Neutrophil (primary cell): ENCODE measurements around the gene SPARCL1.

ENCODE experiments used
- H3K27ac ChIP-seq: fragments of 200-600 bp; sonication (generic); 2 replicates; pipeline ENCODE4 v1.5.1; 2016; ENCODE audit warnings: mild to moderate bottlenecking, moderate library complexity
- H3K27me3 ChIP-seq: fragments of 200-600 bp; sonication (generic); 2 replicates; pipeline ENCODE4 v1.6.0; 2016; ENCODE audit warnings: mild to moderate bottlenecking
- H3K36me3 ChIP-seq: fragments of 200-600 bp; sonication (generic); 2 replicates; pipeline ENCODE4 v1.5.1; 2017
- H3K4me1 ChIP-seq, 2 experiments: fragments of 200-600 bp in 1 of 2; sonication (generic) in 1 of 2; 1 replicate in 1 of 2; 2 replicates in 1 of 2; pipeline versions ENCODE4 v1.5.1 to v1.6.1; 2013 to 2016; ENCODE audit warnings: low read depth in 1 of 2, low read length in 1 of 2, mild to moderate bottlenecking in 1 of 2, moderate library complexity in 1 of 2; ENCODE audit not compliant: control insufficient read depth in 1 of 2, insufficient read depth in 1 of 2
- H3K4me3 ChIP-seq, 2 experiments: fragments of 200-600 bp in 1 of 2; sonication (generic) in 1 of 2; 1 replicate in 1 of 2; 2 replicates in 1 of 2; pipeline ENCODE4 v1.5.1; 2013 to 2016; ENCODE audit warnings: low read depth in 1 of 2, low read length in 1 of 2, mild to moderate bottlenecking in 1 of 2, moderate library complexity in 1 of 2
- H3K9me3 ChIP-seq: fragments of 200-600 bp; sonication (generic); 2 replicates; pipeline ENCODE4 v1.5.1; 2016
- TF ChIP-seq, protein P1 (sequence below): fragments of 200-600 bp; sonication (generic); IDR thresholded peaks from 2 replicates; pipeline ENCODE4 v1.5.1; 2016; ENCODE audit warnings: antibody characterized with exemption

The SPARCL1 gene

DNA sequence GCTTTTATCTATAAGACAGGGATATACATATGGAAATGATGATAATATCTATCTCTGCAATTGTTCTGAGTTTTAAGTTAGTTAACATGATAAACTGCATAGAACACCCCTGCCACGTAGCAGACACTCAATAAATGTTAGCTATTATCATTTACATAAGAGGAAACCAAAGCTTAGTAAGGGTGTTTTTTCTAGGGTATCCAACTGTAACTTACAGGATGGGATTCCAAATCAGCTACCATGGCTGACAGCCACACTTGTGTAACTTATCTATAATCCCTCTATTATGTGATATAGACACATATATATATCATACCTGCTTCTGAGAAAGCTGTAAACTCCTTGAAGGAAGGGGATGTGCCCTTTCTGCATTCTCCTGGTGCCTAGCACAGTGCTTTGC lies 1.1 kb upstream of the SPARCL1 start:
- no peaks in the 10 kb centered on the region for H3K4me1 ChIP-seq
- H3K9me3 ChIP-seq, result no peaks in the 10 kb centered on the region
- no peaks in the 10 kb centered on the region for H3K36me3 ChIP-seq
- no peak overlapping the region for H3K27ac ChIP-seq
- no peak overlapping the region for H3K4me3 ChIP-seq
- no peaks in the 10 kb centered on the region for H3K27me3 ChIP-seq
- TF ChIP-seq, protein P1, sequence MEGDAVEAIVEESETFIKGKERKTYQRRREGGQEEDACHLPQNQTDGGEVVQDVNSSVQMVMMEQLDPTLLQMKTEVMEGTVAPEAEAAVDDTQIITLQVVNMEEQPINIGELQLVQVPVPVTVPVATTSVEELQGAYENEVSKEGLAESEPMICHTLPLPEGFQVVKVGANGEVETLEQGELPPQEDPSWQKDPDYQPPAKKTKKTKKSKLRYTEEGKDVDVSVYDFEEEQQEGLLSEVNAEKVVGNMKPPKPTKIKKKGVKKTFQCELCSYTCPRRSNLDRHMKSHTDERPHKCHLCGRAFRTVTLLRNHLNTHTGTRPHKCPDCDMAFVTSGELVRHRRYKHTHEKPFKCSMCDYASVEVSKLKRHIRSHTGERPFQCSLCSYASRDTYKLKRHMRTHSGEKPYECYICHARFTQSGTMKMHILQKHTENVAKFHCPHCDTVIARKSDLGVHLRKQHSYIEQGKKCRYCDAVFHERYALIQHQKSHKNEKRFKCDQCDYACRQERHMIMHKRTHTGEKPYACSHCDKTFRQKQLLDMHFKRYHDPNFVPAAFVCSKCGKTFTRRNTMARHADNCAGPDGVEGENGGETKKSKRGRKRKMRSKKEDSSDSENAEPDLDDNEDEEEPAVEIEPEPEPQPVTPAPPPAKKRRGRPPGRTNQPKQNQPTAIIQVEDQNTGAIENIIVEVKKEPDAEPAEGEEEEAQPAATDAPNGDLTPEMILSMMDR, result no peak

DNA sequence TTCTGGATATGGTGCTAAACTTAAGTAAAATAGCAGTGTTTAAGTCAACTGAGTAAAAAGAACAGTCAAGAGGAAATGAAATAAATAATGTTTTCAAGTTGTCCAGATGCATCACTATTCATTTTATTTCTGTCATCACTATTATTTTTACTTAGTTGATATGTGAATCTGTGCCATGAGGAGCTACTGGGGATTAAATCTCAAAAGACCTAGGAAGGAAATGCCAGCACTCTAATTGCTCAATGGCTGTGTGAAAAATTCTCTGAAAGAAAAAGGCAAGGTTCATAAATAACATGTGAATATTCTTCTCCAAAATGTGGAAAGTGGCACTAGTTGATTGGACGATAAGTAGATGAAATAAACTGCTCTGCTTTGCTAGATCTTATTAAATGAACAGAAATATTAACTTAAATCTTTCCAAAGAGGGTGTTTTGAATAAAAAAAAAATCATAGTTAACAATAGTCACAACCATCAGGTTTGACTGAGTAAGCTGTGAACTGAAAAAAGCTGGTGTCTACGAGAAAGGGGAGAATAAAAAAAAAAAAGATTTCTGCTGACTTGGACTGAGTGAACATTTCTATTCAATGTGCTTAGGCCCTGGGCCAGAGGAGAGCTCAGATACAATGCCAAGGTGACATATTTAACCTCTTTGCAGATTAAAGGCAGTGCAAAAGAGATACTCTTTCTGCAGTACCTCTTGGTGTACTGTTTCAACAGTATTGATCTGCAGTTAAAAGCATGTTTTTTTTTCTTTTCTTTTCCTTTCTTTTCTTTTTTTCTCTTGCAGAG lies 1.6 kb downstream of the SPARCL1 start:
- TF ChIP-seq, protein P1, result no peak
- Histone ChIP-seq H3K4me3 (no peak overlapping the region), H3K4me1 (no peaks in the 10 kb centered on the region), H3K36me3 (no peaks in the 10 kb centered on the region), H3K27me3 (no peaks in the 10 kb centered on the region), H3K9me3 (no peaks in the 10 kb centered on the region), H3K27ac (no peak overlapping the region)

DNA sequence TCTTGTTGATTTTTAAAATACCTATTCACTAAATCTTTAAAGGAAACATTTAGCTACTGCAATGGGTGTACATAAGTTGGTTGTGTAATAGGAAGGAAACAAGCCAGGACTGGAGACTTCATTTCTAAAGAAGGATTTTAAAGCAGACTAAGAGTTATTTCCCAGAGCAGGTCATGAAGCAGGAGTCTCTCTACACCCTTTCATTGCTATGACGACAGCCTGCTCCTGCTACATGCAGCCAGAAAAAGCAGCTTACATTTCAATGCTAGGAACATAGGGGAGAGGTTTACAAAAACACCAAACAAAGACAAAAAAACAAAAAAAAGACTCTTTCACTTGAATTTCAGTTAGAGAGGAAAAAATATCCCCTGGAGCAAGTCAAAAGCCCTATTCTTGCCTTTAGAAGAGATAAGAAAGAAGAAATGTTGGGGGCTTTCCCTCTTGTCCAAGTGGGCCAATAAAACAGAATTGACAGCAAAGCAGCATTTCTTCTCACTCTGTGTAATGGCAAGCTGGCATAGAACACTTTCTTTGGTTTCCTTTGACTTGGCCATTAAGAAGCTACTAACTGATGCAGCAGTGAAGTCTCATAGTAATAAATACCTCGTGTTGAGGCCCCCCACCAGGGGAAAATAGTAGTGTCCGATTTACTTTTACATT lies 3.4 kb downstream of the SPARCL1 start:
- Histone ChIP-seq H3K9me3 (no peaks in the 10 kb centered on the region), H3K27ac (no peak overlapping the region), H3K4me1 (no peaks in the 10 kb centered on the region), H3K36me3 (no peaks in the 10 kb centered on the region), H3K27me3 (no peaks in the 10 kb centered on the region), H3K4me3 (no peak overlapping the region)
- TF ChIP-seq, protein P1, result no peak

DNA sequence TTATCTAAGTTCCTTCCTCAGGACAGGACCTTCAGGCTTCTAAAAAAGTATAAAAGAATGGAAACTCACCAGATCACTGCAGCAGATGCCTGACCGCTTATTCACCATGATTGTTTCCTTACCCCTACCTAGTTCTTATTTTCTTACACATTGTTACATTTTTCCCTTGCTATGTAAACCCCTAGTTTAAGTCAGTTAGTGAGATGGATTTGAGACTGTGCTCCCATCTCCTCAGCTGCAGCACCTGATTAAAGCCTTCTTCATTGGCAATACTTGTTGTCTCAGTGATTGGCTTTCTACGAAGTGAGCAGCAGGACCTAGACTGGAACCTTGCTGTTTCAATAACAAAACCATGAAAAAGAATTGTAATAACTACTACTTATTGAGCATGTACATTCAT lies 4.7 kb downstream of the SPARCL1 start:
- TF ChIP-seq, protein P1, result no peak
- no peaks in the 10 kb centered on the region for H3K4me1 ChIP-seq
- no peak overlapping the region for H3K27ac ChIP-seq
- H3K9me3 ChIP-seq, result no peaks in the 10 kb centered on the region
- H3K36me3 ChIP-seq, result no peaks in the 10 kb centered on the region
- H3K27me3 ChIP-seq, result no peaks in the 10 kb centered on the region
- no peak overlapping the region for H3K4me3 ChIP-seq

DNA sequence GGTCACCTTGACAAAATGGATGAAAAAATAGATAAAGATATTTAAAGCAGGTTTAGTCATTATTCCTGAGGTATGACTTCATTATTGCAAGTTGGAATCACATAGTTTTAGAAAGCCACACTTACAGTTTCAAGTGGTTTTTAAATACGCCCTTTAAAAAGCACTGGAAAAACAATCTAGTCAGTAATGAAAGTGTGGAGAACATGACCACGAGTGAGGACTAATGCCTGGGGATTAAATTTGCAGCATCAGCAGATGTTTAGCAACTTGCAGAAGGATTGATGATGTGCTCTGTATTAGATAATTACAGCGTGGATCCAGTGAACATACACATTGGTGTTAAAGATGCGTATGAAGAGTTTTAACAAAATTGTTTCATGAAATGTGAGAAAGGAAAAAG lies 5.9 kb downstream of the SPARCL1 start:
- TF ChIP-seq, protein P1, result no peak

More for the DNA sequence above, 5.9 kb downstream of the SPARCL1 start:
- Histone ChIP-seq H3K4me1 (no peaks in the 10 kb centered on the region), H3K4me3 (no peak overlapping the region), H3K27me3 (no peaks in the 10 kb centered on the region), H3K27ac (no peak overlapping the region), H3K36me3 (no peaks in the 10 kb centered on the region), H3K9me3 (no peaks in the 10 kb centered on the region)
